Stimulated activated CD8-positive, alpha-beta memory T cell treated with anti-CD3 and anti-CD28 coated beads, Interleukin-7, amount 100 ng/mL, for 48 hours (primary cell): ENCODE data around the gene COX19.

Experiments
- DNase-seq, 2 donors: peaks; one replicate each; pipeline ENCODE4 v3.0.0-alpha.2; 2020; ENCODE audit warnings: low read depth in 1 of 2; ENCODE audit errors: extremely low read depth in 1 of 2

COX19 gene

DNA sequence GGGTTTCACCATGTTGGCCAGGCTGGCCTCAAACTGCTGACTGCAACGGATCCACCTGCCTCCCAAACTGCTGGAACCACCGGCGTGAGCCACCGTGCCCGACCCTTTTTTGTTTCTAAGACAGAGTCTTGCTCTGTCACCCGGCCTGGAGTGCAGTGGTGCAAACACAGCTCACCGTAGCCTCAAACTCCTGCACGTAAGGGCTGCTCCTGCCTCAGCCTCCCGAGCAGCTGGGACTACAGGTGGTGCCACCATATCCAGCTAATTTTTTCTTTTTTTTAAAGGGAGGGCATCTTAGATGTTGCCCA lies 57.3 kb downstream of the COX19 start:
- no peak for DNase-seq

DNA sequence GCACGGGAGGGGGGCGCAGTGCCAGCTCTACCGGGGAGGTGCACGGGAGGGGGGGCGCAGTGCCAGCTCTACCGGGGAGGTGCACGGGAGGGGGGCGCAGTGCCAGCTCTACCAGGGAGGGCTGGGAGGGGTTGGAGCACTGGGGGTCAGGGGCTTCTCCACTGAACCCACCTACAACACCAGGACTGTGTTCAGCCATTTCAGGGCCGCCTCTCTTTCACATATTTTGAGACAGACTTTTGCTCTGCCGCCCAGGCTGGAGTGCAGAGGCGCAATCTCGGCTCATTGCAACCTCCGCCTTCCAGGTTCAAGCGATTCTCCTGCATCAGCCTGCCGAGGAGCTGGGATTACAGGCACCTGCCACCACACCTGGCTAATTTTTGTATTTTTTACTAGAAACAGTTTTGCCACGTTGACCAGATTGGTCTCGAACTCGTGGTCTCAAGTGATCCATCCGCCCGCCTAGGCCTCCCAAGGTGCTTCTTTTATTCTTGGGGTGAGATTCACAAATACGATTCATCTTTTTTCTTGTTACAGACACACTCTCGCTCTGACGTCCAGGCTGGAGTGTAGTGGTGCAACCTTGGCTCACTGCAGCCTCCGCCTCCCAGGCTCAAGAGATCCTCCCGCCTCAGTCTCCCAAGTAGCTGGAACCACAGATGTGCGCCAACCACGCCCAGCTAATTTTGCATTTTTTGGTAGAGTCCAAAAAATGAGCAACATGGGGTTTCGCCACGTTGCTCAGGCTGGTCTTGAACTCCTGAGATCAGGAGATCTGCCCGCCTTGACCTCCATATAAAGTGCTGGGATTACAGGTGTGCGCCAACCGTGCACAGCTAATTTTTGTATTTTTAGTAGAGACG lies 57.9 kb downstream of the COX19 start:
- no peak for DNase-seq

DNA sequence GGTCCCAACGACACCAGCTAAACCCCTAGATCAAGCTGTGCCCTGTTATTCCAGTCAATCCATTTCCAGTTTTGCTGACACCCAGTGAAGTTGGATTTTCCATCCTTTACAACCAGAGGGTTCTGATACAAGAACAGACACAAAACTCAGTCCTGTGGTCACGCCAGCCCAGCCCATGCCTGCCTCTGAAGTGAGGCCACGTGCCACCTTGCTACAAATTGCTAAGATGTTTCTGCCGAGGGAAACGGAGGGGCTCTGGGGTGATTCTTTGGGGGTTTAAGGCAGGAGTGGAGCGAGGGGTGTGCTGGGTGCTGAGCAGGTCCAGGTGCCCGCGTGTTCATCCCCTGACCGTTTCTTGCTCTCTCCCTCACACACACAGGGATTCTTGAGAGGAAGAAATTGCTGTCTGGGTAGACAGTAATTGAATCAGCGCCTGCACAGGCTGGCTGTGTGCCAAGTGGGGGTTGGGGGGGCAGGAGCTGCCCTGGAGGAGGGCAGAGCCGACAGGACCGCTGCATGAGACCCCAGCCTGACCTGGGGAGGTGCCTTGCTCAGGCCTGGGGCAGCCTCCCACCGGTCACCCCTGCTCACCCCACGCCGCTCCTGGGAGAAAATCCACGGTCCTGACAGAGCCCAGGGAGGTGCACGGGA lies 58.9 kb downstream of the COX19 start:
- no peak for DNase-seq
